ENCODE data around the gene FAM83E. TPM values are rescaled to one million over a fixed set of nuclear protein-coding genes. Genes with fewer than 3 reads are reported as not detected.
A peak's percentile ranks its signal among the peaks of the same experiment; 100 is the strongest.
"Not testable (repeated sequence)": the region's sequence is repeated elsewhere in the genome, so short reads cannot be mapped to it uniquely, and the experiment has no call there.

Gene FAM83E
- polyA plus RNA-seq, 1 experiment = not detected

GRCh38 chr19:48660852-48661710, 46.2 kb upstream of the FAM83E start:
- DNase-seq (ENCODE audit: low read depth, low spot score) = no peak
- H3K9me3 ChIP-seq (ENCODE audit: control insufficient read depth, insufficient read depth, low read length) = no peaks in the 10 kb centered on the region
- ChIA-PET CTCF (interaction anchor here (1.0 kb wide), 1 partner anchor 15 kb away, joined by 3 read pairs; no protein-coding TSS in a partner anchor), POLR2A (no interaction called here)
- H3K4me3 ChIP-seq (ENCODE audit: low read depth, low read length) = no peak overlapping the region
- TF ChIP-seq, protein P1, sequence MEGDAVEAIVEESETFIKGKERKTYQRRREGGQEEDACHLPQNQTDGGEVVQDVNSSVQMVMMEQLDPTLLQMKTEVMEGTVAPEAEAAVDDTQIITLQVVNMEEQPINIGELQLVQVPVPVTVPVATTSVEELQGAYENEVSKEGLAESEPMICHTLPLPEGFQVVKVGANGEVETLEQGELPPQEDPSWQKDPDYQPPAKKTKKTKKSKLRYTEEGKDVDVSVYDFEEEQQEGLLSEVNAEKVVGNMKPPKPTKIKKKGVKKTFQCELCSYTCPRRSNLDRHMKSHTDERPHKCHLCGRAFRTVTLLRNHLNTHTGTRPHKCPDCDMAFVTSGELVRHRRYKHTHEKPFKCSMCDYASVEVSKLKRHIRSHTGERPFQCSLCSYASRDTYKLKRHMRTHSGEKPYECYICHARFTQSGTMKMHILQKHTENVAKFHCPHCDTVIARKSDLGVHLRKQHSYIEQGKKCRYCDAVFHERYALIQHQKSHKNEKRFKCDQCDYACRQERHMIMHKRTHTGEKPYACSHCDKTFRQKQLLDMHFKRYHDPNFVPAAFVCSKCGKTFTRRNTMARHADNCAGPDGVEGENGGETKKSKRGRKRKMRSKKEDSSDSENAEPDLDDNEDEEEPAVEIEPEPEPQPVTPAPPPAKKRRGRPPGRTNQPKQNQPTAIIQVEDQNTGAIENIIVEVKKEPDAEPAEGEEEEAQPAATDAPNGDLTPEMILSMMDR (IDR thresholded peaks at IDR 0.05; ENCODE audit: low read depth, low read length) = no peak
- H3K27me3 ChIP-seq (ENCODE audit: control insufficient read depth, insufficient read depth, low read length) = no peaks in the 10 kb centered on the region
- H3K27ac ChIP-seq (ENCODE audit: low read depth, low read length) = no peak overlapping the region

- POLR2A ChIA-PET = no interaction called here
- CTCF ChIA-PET = no interaction called here
Observed at GRCh38 chr19:48659768-48660167, 44.9 kb upstream of the FAM83E start.

DNA sequence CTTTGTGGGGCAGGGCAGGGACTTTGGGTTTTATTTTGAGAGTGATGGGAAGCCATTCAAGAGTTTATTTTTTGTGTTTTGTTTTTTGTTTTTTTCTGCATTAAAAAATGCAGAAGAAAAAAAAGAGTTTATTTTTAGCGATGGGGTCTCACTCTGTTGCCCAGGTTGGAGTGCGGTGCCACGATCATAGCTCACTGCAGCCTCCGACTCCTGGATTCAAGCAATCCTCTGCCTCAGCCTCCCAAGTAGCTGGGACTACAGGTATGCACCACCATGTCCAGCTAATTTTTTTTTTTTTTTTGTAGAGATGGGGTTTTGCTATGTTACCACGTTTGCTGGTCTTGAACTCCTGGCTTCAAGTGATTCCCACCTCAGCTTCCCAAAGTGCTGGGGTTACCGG, 43.6 kb upstream of the FAM83E start:
- TF ChIP-seq, protein P1 (IDR thresholded peaks at IDR 0.05; ENCODE audit: low read depth, low read length) = no peak
- no peaks in the 10 kb centered on the region for H3K27me3 ChIP-seq (ENCODE audit: control insufficient read depth, insufficient read depth, low read length)
- ChIA-PET POLR2A (interaction anchor here (0.6 kb wide), 1 partner anchor 101 kb away, joined by 3 read pairs; no protein-coding TSS in a partner anchor), CTCF (interaction anchor here (2.2 kb wide), 1 partner anchor 17 kb away, joined by 5 read pairs; no protein-coding TSS in a partner anchor)
- H3K27ac ChIP-seq (ENCODE audit: low read depth, low read length) = no peak overlapping the region
- DNase-seq (ENCODE audit: low read depth, low spot score) = no peak
- H3K4me3 ChIP-seq (ENCODE audit: low read depth, low read length) = no peak overlapping the region
- no peaks in the 10 kb centered on the region for H3K9me3 ChIP-seq (ENCODE audit: control insufficient read depth, insufficient read depth, low read length)

More at GRCh38 chr19:48659768-48660167, 44.9 kb upstream of the FAM83E start:
- no peaks in the 10 kb centered on the region for H3K27me3 ChIP-seq (ENCODE audit: control insufficient read depth, insufficient read depth, low read length)
- TF ChIP-seq, protein P1 (IDR thresholded peaks at IDR 0.05; ENCODE audit: low read depth, low read length) = no peak
- H3K4me3 ChIP-seq (ENCODE audit: low read depth, low read length) = no peak overlapping the region
- no peak overlapping the region for H3K27ac ChIP-seq (ENCODE audit: low read depth, low read length)
- H3K9me3 ChIP-seq (ENCODE audit: control insufficient read depth, insufficient read depth, low read length) = no peaks in the 10 kb centered on the region
- no peak for DNase-seq (ENCODE audit: low read depth, low spot score)

- not testable (repeated sequence) for DNase-seq (ENCODE audit: low read depth, low spot score); H3K9me3 ChIP-seq (ENCODE audit: control insufficient read depth, insufficient read depth, low read length); H3K27me3 ChIP-seq (ENCODE audit: control insufficient read depth, insufficient read depth, low read length); H3K27ac ChIP-seq (ENCODE audit: low read depth, low read length); H3K4me3 ChIP-seq (ENCODE audit: low read depth, low read length)
- POLR2A ChIA-PET = interaction anchor here (0.6 to 1.1 kb wide), 2 partner anchors 21 to 39 kb away, joined by 3 to 5 read pairs; partner anchors contain the start of genes RPL18 and SPHK2
- CTCF ChIA-PET = interaction anchor here (2.2 to 2.4 kb wide), 2 partner anchors 12 to 17 kb away, joined by 5 to 7 read pairs; partner anchors contain the start of gene CA11
Observed at GRCh38 chr19:48657828-48658227, 43.0 kb upstream of the FAM83E start.

DNA sequence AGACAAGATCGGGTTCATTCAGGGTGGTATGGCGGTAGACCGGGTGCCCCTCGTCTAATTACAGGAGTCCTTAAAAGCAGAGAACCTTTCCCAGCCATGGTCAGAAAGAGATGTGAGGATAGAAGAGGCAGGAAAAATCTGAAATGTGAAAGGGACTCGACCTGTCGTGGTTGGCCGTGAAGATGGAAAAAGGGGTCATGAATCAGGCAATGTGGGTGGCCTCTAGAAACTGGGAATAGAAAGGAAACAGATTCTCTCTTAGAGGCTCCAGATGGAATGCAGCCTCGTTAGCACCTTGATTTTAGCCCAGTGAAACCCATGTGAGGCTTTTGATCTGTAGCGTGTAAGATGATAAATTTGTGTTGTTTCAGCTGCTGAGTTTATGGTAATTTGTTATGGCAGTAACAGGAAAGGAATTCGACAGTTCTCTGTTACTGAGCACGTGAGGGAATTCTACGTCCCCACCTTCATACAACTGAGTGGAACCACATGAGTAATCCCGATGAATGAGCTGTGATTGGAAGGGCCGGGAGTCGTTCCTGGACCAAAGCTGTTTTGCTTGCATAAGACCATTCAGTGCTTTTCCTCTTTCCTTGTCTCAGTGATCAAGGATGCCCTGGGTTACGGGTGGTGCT, 42.1 kb upstream of the FAM83E start:
- peak overlapping the region; percentile 62 for H3K27ac ChIP-seq (ENCODE audit: low read depth, low read length)
- DNase-seq (ENCODE audit: low read depth, low spot score) = peak; percentile 83
- H3K27me3 ChIP-seq (ENCODE audit: control insufficient read depth, insufficient read depth, low read length) = no peaks in the 10 kb centered on the region
- TF ChIP-seq, protein P1 (IDR thresholded peaks at IDR 0.05; ENCODE audit: low read depth, low read length) = no peak
- ChIA-PET CTCF (interaction anchor here (2.2 to 2.4 kb wide), 2 partner anchors 11 to 18 kb away, joined by 5 to 7 read pairs; partner anchors contain the start of gene CA11), POLR2A (interaction anchor here (0.6 to 1.1 kb wide), 4 partner anchors 20 to 108 kb away, joined by 3 to 12 read pairs (median 4); partner anchors contain the start of genes RPL18 and SPHK2)
- no peak overlapping the region for H3K4me3 ChIP-seq (ENCODE audit: low read depth, low read length)
- no peaks in the 10 kb centered on the region for H3K9me3 ChIP-seq (ENCODE audit: control insufficient read depth, insufficient read depth, low read length)

Data from AG04450 (cell line).